HG03565 (cell line): ENCODE results near the gene AK1.
"Not testable (repeated sequence)": the region's sequence is repeated elsewhere in the genome, so short reads cannot be mapped to it uniquely, and the experiment has no call there.

Experiments used
- ATAC-seq: cut with Tn5 transposase; IDR thresholded peaks from one replicate; pipeline ENCODE4 v1.9.1; 2021; ENCODE audit warnings: mild to moderate bottlenecking, moderate library complexity; ENCODE audit not compliant: unreplicated experiment

The AK1 gene

DNA sequence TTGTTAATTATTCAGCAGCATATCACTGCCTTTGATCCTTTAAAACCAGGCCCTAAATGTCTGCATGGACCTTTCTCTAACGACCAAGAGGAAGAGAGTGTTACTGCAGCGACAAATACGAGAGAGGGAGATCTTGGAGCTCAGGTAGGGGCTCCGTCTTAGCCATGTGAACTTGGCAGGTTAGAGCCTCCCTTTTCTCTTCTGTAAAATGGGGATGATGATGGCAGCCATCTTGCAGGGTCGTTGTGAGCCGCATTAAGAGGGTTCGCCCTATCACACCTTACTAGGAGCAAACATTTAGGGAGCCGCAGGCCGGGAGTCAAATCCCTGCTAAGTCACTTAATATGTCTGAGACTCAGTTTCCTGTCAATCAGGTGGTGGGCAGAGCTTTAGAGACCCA is 24.6 kb downstream of the AK1 start:
- ATAC-seq = no peak

DNA sequence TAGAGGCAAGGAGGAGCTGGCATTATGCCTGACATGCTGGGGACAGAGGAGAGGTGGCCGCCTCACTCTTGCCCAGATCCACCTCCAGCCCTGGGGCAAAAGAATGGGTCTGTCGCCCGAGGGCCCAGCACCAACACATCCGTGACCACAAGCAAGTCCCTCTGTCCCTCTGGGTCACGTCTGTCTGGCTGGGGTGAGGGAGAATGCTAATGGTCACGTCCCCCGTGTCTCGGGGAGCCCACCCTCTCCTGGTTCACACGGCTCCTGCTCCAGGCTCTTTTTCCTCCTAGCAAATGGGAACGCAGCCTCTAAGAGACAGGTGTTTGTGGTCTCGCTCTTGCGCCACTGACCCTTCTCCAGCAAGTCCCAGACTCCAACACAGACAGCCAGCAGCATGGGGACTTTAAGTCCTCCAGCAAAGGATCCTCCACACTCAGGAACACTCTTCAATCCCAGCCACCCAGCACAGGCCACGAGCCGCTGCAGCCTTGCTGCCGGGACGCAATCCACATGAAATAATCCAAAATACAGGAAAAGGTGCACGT is 27.1 kb downstream of the AK1 start:
- ATAC-seq = no peak

DNA sequence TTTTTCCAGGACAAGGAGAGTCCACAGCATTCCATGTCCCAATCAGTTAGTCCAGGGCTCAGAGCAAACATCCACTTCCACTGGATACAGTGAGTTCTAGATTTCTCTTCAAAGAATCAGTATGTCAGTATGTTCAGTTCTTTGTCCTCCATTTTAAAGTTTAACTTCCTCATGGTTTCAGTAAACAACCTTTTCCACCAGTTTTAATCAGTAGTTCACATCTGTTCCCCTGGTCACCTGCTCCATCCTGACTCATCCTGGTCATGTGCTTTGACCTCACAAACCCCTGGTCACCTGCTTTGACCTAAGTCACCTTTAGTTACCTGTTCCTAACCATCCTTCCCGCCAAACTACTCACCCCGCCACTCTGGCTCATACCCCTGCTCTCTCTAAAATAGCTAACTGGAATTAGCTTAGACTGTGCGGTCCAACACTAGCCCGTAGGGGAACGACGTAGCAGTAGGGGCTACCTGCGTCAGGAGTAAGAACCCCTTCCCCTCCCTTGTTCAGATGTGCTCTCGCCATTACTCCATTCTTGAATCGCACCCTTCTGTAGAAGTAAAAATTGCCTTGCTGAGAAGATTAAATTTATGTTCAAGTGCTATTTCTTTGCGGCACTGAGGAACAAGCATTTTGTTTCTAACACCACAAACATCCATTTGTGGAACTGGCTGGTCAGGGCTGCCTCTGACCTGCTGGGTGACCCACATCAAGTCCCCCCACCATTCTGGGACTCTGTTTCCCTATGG is 28.5 kb downstream of the AK1 start:
- ATAC-seq = no peak

DNA sequence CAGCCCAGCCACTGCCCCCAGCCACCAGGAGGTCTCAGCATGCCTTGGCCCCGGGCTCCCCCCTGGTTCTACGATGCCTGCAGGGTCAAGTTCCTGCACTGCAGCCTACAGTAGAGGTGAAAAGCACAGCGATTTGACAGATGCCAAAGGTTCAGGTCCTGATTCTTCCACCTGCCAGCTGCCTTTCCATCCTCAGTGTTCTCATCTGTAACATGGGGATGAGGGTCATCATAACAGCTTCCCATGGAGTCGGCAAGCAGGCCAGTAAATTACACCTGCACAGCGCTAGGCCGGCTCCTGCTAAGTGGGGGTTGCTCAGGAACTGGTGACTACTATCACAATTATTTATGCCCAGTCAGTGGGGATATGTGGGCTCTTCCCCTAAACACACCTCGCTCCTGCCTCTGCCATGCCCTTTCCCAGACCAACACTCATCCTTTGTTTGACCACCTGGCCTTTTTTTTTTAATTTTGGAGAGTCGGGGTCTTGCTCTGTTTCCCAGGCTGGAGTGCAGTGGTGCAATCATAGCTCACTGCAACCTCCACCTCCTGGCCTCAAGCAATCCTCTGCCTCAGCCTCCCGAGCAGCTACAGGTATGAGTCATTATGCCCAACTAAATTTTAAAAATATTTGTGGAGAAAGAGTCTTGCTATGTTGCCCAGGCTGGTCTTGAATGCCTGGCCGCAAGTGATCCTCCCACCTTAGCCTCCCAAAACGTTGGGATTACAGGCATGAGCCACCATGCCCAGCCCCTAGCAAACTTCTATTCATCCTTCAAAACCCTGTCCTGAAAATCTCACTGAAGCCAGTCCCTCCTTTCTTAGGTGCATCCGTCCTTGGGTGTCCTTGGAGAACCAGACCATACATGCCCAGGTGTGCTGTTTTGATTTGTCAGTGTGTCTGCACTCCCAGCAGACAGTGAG is 29.4 kb downstream of the AK1 start:
- no peak for ATAC-seq

DNA sequence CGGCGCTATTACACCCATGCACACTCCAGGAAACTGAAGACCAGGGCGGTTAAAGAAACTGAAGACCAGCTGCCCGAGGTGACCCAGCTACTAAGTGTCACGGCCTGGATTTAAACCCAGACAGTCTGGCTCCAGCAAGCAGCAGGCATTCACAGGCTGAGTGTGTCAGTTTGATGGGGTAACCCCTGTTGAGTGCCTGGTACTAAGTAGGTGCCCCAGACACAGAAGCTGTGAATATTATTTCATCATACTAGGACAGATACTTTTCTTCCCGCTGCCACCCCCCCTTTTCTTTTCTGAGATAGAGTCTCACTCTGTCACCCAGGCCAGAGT is 30.3 kb downstream of the AK1 start:
- ATAC-seq = no peak

DNA sequence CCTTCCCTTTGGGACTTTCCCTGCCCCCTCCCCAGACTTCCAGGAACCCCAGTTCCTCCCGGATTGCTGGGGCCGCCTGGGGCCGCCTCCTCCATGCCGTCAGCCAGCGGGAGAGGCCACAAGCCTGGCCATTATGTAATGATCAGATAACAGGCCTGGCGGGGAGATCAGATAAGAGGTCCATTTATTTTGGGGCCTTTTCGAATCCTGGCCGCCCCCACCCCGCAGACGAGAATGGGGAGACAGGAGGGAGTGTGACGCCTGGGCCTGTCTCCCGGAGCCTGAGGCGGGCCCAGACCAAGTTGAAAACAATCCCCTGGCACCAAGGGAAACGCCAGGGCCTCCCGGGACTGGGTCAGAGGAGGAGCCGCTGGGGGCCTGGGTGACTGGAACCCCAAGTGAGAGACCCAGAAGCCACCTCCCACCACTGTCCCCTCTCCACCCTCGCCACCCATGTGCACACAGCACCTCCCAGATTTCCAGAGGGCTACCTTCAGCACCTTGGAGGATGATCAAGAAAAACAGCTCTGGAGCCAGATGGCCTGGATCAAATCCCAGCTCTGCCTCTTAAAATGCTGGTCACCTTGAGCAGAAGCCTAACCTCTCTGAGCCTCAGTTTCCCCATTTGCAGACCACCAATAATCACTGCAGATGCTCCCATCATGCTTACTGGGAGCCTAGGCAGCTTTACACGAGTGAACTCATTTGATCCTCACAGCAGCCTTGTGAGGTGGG is 30.9 kb downstream of the AK1 start:
- ATAC-seq = no peak

DNA sequence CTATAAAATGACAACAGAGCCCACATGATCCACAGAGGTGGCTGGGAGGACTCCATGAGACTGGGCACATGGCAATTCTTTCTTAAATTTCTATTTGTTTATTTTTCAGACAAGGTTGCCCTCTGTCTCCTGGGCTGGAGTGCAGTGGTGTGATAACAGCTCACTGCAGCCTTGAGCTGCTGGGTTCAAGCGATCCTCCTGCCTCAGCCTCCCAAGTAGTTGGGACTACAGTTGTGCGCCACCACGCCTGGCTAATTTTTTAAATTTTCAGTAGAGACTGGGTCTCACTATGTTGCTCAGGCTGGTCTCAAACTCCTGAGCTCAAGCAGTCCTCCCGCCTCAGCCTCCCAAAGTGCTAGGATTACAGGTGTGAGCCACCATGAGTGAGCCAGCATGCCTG is 31.9 kb downstream of the AK1 start:
- ATAC-seq = not testable (repeated sequence)

DNA sequence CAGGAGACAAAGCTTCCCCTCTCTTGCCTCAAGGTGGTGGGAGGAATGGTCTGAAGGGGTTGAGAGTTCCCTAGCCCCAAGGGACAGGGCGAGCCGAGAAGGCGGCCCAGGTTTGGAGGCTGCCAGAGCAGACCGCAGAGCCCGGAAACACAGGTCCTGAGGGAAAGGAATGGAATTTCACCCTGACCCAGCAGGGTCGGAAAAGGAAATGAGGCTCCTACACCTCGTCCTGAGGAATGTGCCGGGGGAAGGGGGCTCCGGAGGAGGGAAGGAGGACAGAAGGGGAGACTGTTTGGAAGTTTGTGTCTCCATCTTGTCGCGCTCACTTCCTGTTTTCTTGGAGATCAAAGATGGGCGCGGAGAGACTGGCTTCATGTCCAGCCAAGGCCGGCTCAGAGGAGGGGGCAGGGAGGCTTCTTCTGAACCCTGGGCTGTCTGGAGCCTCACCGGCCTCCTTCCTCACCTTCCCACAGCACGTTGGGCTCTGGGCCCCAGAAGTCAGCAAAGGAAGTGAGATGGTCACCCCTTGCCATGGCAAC is 32.6 kb downstream of the AK1 start:
- no peak for ATAC-seq

DNA sequence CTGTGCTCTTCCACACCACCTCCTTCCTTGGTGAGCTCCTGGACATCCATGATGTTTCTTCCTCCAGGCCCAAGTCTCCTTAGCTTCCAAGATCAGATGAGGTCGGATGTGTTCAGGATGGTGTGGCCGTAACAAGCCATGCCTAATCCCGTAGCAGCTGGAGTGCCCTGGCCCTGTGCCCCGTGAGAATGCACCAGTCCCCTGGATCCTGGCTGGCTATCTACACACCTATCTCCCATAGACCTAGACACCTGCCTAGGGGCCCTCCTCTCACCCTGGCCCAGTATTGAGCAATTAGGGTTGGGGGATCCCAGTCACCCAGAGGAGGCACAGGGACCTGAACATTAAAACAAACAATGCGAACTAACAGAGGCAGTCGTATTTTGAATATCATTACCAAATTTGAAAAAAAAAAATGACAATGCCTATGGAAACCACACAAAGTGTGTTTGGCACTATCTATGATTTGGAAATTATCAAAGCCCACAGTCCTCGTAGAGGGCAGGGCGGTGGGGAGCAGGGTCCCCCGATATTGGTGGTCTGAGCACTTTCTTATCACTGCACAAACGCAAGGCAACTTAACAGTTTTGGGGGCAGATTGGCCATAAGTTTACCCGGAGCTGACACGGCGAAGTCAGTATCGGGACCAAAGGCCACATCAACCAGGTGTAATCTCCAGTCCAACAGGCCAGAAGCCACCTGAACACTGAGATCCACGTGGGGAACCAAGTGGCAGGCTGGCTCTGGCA is 36.2 kb downstream of the AK1 start:
- no peak for ATAC-seq

DNA sequence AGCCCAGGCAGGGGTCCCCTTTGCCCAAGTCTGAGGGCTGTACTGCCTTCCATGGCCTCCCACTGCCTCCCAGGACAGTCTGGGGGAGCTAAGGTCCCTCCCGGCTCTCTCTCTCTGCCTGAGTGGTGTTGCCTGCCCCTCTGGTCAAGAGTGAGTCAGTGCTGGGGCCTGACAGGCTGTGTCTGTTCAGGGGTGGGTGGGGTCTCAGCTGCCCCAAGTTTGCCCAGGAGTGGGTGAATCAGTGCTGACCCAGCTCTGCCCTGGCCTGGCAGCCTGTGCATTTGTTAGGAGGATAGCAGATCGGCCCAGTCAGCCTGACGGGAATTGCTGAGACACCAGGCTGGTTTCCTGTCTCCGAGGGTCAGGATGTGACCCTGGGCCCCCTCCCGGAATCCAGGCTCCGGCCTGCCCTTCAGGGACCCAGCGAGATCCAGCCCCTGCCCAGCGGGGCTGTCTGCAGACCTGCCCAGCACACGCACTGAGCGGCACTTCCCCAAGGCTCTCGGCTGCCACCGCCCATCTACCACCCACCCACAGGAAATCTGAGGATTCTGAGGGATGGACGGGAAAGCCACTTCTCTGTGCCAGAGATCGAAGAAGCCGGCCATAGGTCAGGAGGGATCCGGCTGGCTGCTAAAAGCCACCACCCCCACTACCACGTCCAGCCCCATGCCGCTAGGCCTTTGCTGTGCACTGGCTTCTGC is 38.9 kb downstream of the AK1 start:
- ATAC-seq = no peak

DNA sequence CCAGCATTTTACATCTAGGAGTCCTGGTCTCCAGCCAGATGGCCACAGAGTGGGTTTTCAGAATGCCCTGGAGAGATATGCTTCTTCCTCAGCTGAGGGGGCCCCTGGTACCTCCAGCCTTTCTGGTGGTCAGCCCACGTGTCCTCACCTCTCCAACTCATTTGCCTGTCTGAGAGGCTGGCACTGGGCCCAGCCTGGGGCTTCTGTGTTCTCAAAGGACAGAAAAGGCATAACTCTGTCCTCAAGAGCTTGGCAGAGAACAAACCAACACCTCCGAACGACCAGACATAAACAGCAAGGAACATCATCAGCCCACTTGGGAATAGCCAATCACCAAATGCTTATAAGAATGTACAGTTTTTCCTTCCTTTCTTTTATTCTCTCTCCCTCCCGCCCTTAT is 40.1 kb downstream of the AK1 start:
- no peak for ATAC-seq

DNA sequence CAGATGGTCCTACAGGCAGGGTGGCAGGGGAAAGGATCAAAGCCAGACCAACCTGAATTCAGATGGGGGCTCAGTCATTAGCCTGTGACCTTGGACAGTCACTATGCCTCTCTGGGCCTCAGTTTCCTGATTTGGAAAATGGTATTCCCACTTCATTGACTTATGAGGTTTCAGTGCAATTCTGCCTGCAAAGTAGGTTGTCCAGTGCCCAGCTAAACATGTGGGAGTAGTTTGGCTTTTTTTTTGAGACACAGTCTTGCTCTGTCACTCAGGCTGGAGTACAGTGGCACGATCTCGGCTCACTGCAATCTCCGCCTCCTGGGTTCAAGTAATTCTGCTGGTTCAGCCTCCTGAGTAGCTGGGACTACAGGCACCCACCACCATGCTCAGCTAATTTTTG is 40.9 kb downstream of the AK1 start:
- ATAC-seq = not testable (repeated sequence)

DNA sequence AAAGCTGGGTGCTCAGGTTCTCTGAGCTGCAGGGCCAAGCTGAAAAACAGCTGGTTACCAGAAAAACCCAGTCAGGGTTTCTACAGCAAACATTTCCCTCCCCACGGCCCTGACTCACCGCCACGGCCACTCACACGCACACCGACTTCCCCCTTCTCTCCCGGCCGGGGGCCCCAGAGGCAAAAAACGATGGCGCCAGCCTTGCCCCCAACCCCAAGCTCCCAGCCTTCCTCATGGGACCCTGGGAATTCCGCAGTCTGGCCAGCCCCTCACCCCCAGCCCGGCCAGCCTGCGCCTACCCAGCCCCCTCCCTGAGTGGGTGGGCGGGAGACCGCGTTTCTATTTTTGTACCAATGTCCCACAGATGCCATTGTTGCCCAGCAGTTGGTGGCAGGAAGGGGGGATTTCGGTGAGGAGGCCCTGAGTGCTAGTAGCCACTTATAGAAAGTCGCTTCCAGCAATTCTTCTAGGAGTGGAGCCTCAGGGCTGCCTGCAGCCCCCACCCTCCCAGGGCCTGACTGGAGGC is 41.4 kb downstream of the AK1 start:
- no peak for ATAC-seq

DNA sequence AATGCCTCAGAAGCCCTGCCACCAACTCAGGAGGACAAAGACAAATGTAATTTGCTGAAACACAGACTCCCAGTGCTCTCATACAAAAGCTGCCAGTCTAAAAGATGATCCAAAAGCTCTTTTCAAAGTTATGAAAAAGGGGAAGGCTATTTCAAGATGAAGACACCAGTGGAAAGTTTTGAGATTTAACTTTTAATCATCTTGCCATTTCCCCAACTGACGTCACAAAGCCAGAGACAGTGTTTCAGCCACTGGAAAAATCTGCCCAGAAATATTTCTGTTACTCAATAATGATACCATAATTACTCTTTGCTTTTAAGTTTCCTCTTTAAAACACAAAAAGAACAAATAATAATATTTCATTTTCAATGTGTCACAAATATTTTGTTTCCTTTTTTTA is 43.9 kb downstream of the AK1 start:
- ATAC-seq = no peak

DNA sequence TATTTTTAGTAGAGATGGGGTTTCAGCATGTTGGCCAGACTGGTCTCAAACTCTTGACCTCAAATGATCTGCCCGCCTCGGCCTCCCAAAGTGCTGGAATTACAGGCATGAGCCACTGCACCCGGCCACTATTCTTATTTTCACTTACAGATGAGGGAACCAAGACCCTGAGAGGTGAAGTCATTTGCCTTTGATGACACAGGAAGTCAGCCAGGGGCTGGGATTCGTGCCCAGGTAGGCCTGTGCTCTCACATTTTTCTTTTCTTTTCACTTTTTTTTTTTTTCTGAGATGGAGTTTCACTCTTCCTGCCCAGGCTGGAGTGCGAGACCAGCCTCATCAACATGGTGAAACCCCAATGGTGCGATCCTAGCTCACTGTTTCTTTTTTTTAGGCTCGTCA is 45.2 kb downstream of the AK1 start:
- no peak for ATAC-seq

DNA sequence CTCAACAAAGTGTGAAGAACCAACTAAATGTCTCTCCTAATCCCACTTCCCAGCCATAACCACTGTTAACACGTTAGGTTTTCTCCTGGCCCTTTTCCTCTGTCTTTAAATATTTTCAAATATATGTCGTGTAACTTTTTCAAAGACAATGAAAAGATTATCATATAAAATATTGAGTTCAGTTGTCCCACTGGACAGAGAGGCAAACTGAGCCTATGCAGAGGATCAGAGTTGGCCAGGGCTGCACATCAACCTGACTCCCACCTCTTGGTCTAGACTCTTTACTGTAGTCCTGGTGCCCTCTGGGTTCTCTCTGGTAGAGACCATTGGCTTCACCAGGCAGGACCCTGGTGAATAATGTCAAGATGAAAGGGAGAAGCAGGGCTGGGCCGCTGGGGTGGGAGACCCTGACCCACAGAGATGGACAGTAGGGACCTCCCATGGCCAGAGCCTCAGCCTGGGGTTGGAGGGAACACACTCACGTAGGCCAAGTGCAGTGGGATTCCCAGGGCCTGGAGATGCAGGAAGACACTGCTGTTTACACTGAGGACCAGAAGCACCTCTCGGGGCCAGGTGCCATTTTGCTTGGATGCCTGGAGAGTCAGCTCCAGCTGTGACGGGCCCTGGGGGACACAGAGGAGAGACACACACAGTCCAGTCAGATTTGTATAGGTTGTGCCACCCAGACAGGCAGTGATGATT is 48.1 kb downstream of the AK1 start:
- no peak for ATAC-seq

DNA sequence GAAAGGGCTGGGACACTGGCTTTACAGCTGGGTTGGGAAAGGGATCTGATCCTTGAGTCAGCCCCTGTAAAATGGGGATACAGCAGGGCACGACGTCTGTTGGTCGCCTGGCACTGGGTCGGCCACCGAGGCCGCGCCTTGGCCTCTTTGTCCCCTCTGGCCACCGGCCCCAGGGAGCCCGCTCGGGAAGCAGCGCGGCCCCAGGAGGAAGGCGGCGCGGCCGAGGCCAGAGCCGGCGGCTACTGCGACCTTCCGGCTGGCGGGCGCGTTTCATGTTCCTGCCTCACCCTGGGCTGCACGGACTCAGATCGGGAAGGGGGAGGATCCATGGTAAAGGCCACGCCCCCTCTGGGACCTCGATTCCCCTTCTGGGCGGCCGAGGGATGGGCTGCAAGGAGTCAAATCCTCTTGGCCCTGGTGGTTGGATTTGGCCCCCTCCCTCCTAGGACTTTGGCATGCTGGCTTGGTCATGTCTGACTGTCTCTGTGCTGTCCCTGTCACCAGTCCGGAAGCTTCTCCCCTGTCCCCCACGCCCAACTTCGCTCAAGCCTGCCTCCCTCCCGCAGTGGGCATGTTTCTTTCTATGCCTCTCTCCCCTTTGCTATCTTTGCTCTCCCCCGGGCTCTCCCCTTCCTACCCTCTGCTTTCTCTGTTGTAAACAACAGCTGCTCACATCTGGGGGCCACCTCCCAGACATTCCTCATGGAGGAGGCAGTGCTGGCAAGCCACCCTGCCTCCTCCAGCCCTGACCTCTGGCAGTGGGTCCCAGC is 49.0 kb downstream of the AK1 start:
- no peak for ATAC-seq

DNA sequence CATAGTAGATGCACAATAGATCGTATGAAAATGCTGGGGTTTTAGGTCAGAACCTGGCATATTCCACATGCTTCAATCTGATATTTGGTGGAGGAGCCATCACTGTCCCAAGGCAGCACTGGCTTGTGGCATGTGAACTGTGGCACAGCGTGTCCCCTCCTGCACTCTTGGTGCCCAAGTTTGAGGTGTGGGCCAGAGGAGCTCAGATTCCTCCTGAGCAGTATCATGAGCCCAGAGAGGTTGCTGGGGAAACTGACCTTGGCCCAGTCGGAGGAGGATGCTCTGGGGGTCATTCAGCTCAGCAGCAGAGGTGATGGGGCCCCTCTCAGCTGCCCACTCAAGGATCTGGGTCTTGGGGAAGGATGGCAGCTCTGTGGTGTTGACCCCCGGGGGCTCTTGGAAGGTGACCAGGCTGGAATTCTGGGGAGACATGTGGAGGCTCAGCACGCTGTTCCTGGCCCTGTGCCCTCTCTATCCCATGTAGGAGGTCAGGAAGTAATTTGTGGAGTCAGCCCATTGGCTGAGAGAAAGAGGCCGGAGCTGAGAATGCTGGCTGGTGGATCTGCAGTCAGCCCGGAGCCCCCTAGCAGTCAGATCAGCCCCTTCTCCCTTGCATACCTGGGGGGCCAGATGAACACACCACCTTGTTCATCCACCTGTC is 51.1 kb downstream of the AK1 start:
- no peak for ATAC-seq
